Skeletal muscle satellite cell (primary cell): ENCODE measurements around the gene CNTLN.
"Not testable (repeated sequence)": the region's sequence is repeated elsewhere in the genome, so short reads cannot be mapped to it uniquely, and the experiment has no call there.

Experiments
- H3K27me3 ChIP-seq: 2 replicates; pipeline ENCODE4 v1.7.0; 2013; ENCODE audit warnings: low read length; ENCODE audit not compliant: control insufficient read depth, insufficient read depth
- H3K36me3 ChIP-seq: 2 replicates; pipeline ENCODE4 v1.7.0; 2013; ENCODE audit warnings: mild to moderate bottlenecking, control low read depth, low read length; ENCODE audit not compliant: insufficient read depth
- H3K4me1 ChIP-seq: 2 replicates; pipeline ENCODE4 v1.7.0; 2013; ENCODE audit warnings: low read length; ENCODE audit not compliant: control insufficient read depth, insufficient read depth
- H3K4me2 ChIP-seq: 2 replicates; pipeline ENCODE4 v1.7.0; 2013; ENCODE audit warnings: mild to moderate bottlenecking, low read length
- H3K4me3 ChIP-seq: 2 replicates; pipeline ENCODE4 v1.7.0; 2013; ENCODE audit warnings: low read length
- H3K9ac ChIP-seq: 2 replicates; pipeline ENCODE4 v1.7.0; 2013; ENCODE audit warnings: mild to moderate bottlenecking, low read depth, low read length, moderate library complexity
- H3K9me3 ChIP-seq: replicated peaks from 2 replicates; pipeline ENCODE4 v1.7.0; 2013; ENCODE audit warnings: mild to moderate bottlenecking, control low read depth, low read length

CNTLN gene

DNA sequence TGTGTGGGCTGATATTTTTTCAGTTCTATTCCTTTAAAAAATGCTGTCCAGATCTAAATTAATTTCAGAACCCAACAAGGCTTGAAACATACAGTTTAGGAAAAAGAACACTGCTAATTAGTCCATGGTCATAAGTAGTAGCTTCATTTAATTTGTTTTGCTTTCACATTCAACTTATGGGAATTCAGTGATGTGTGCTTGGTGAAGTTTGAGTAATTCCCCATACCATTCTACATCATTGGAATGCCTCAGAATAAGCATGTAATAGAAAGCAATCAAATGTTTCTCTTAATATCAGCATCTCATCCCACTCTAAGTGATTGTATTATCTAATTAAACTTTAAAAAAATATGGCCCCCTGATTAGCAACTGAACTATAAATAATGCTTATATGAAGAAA, 2.7 kb downstream of the CNTLN start:
- Histone ChIP-seq H3K9me3 (no peaks in the 10 kb centered on the region), H3K27me3 (no peaks in the 10 kb centered on the region), H3K9ac (no peak overlapping the region), H3K36me3 (no peaks in the 10 kb centered on the region), H3K4me3 (no peak overlapping the region), H3K4me1 (peaks cover 6% of the 10 kb centered on the region), H3K4me2 (no peak overlapping the region)

DNA sequence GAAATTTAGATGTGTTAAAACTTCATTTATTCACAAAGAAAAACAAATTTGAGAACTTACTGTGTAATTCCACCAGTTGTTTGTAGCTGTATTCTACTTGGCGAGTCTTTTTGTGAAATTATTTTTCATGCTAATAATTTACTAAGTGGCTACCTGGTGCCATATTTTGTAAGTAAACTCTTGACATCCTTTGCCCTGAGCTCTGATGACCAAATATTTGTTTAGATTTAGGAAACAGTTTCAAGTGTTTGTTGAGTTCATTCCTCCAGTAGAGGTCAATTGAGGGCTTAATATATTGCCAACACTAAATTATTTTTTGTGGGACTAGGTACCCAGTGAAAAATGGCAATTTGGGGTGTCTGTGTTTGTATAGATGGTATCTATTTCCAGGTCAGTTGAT, 3.7 kb downstream of the CNTLN start:
- Histone ChIP-seq H3K27me3 (no peaks in the 10 kb centered on the region), H3K36me3 (peaks cover 2% of the 10 kb centered on the region), H3K4me1 (peaks cover 6% of the 10 kb centered on the region), H3K9me3 (no peaks in the 10 kb centered on the region), H3K4me2 (no peak overlapping the region), H3K9ac (no peak overlapping the region), H3K4me3 (no peak overlapping the region)

DNA sequence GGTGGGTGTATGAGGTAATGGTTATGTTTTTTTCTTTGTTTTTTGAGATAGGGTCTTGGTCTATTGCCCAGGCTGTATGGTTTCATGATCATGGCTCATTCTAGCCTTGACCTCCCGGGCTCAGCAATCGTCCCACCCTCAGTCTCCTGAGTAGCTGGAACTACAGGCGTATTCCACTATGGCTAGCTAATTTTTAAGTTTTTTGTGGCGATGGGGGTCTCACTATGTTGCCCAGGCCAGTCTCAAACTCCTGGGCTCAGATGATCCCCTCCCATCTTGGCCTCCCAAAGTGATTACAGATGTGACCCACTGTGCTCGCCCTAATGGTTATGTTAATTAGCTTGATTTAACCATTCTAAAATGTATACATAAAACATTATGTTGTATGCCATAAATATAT, 5.6 kb downstream of the CNTLN start:
- no peaks in the 10 kb centered on the region for H3K27me3 ChIP-seq
- H3K4me2 ChIP-seq, result no peak overlapping the region
- no peaks in the 10 kb centered on the region for H3K4me1 ChIP-seq

DNA sequence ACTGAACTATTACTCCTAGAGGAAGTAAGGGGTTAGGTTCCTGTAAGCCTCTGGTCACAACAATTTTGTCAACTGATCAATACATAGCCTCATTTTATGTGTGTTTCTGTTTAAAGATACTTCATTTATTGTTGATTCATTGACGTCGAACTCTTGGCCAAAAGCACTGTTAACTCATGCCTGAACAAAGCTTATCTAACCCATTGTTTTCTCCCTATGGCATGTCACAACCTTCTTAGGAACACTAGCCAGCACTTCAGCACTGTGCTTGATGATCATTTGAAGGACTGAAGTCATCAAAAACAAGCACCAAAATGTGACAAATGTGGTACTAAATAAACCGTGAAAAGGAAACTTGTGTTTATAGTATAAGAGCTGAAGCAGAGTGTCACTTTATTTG, 13.5 kb downstream of the CNTLN start:
- H3K27me3 ChIP-seq, result no peaks in the 10 kb centered on the region
- H3K9ac ChIP-seq, result no peak overlapping the region
- H3K4me1 ChIP-seq, result no peaks in the 10 kb centered on the region
- H3K4me2 ChIP-seq, result no peak overlapping the region
- no peak overlapping the region for H3K4me3 ChIP-seq
- H3K36me3 ChIP-seq, result peaks cover 11% of the 10 kb centered on the region
- H3K9me3 ChIP-seq, result no peaks in the 10 kb centered on the region

More for the DNA sequence above, 5.6 kb downstream of the CNTLN start:
- Histone ChIP-seq H3K4me3 (no peak overlapping the region), H3K36me3 (peaks cover 4% of the 10 kb centered on the region), H3K9me3 (no peaks in the 10 kb centered on the region), H3K9ac (no peak overlapping the region)

DNA sequence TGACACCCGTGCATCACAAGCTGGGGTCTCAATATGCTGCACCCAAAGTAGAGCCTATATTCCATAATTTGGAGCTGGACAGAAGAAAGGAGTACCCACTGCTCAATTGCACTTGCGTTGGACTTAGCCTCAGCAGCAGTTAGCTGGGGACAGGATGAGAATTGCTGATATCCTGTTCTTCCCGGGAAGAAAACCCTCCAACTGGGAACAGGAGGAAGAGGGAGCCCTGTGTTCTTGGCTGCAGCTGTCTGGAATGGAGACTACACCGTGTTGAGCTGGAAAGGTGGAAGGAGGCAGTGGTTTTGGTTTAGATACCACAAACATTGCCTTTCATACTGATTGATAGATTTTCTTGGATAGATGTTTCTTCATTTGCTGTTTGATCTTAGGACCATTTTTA, 24.6 kb downstream of the CNTLN start:
- Histone ChIP-seq H3K4me2 (no peak overlapping the region), H3K9me3 (no peaks in the 10 kb centered on the region), H3K4me3 (no peak overlapping the region), H3K36me3 (peaks cover 17% of the 10 kb centered on the region), H3K4me1 (no peaks in the 10 kb centered on the region), H3K9ac (no peak overlapping the region), H3K27me3 (no peaks in the 10 kb centered on the region)

DNA sequence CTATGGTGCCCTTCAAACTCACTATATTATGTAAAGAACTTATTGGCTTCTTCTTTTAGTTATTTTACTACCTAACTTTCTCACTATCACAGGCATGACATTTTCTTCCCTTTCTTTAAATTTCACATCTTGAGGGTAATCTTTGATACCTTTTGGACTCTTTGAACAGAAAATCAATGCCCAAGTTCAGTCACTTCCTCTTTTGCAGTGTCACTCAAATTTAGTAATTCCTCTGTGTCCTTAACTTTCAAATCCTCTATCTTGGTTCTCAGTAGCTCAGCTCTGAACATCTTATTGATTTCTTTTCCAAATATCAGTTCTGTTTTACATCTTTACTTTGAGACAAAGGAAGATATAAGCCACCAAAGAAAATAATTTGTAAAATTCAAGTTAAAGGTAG, 25.5 kb downstream of the CNTLN start:
- no peaks in the 10 kb centered on the region for H3K9me3 ChIP-seq
- H3K4me1 ChIP-seq, result no peaks in the 10 kb centered on the region
- no peak overlapping the region for H3K4me2 ChIP-seq
- no peak overlapping the region for H3K4me3 ChIP-seq
- no peak overlapping the region for H3K9ac ChIP-seq
- peaks cover 13% of the 10 kb centered on the region for H3K36me3 ChIP-seq
- no peaks in the 10 kb centered on the region for H3K27me3 ChIP-seq

DNA sequence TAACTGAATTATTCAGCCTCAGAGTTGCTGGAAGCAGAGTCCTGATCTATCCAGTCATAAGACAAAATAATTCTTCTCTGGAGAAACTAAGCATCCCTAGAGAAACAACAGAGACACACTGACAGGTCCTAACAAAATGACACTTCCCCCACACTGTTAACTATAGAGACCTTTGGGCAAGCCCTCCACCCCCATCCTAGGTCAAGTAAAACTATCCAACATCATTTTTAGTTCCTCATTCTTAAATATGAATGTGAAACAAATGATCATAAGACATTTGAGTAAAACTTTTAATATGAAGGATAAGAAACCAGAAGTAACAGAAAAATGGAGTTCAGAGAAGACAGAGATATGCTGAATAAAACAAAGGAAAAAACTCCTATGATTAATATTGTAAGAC, 30.9 kb downstream of the CNTLN start:
- H3K27me3 ChIP-seq, result no peaks in the 10 kb centered on the region
- H3K36me3 ChIP-seq, result peaks cover 7% of the 10 kb centered on the region
- no peaks in the 10 kb centered on the region for H3K9me3 ChIP-seq
- H3K9ac ChIP-seq, result no peak overlapping the region
- H3K4me2 ChIP-seq, result no peak overlapping the region
- no peak overlapping the region for H3K4me3 ChIP-seq
- H3K4me1 ChIP-seq, result no peaks in the 10 kb centered on the region

DNA sequence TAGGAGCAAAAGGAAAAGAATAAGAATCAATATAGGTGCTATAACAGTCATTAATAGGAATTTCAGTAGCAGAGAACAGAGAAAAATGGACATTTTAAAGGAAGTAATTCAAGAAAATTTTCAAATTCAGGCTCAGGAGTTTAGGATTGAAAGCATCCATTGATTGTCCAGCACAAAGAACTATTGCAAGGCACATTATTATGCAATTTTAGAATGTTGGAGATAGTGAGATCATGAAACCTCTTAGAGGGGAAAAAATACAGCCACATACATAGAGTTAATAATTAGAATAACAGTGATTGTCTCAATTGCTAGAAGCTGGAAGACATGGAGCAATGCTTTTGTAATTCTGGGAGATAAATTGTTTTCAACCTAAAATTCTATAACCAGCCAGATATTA, 31.5 kb downstream of the CNTLN start:
- H3K27me3 ChIP-seq, result no peaks in the 10 kb centered on the region
- H3K9ac ChIP-seq, result no peak overlapping the region
- H3K4me2 ChIP-seq, result no peak overlapping the region
- H3K4me1 ChIP-seq, result no peaks in the 10 kb centered on the region
- H3K9me3 ChIP-seq, result no peaks in the 10 kb centered on the region
- H3K4me3 ChIP-seq, result no peak overlapping the region
- H3K36me3 ChIP-seq, result peaks cover 7% of the 10 kb centered on the region

DNA sequence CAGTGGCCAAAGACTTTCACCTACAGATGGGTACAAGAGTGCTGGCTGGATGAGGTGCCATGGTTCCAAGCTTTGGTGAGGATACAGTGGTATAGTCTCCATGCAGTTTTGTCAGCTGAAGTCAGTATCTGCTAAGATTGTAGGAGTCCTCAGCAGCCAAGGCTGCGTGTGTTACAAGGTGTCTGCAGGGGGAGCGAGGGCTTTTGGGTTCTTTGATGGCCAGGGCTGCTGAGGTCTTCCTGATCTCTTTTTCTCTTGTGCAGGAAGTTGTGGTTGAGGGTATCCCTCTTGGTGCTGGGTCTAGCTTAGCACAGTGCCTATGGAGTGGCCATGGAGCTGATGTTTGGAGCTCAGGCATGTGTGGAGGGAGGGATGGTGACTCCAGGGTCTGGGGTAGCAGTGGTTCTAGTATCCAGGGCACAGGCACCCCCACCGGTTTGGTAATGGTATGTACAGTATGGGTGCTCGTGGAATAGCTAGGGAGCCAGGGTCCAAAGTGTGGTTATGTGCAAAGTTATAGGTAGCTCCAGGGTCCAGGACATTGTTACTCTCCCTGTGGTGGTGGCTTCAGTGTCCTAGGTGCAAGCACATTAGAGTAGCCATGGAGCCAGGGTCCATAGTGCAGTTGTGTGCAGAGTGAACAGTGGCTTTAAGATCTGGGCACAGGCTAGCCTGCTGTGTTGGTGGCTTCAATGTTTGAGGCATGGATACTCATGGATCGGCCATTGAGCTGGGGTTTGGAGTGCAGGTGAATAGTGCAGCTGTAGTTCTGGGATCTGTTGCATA, 36.7 kb downstream of the CNTLN start:
- Histone ChIP-seq H3K4me2 (no peak overlapping the region), H3K4me3 (no peak overlapping the region)

DNA sequence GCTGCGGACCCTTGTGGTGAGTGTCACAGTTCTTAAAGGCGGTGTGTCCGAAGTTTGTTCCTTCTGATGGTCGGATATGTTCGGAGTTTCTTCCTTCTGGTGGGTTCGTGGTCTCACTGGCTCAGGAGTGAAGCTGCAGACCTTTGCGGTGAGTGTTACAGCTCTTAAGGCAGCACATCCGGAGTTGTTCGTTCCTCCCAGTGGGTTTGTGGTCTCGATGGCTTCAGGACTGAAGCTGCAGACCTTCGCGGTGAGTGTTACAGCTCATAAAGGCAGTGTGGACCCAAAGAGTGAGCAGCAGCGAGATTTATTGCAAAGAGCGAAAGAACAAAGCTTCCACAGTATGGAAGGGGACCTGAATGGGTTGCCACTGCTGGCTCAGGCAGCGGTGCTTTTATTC, 42.7 kb downstream of the CNTLN start:
- not testable (repeated sequence) for H3K4me3 ChIP-seq, H3K4me2 ChIP-seq, H3K4me1 ChIP-seq, H3K9me3 ChIP-seq, H3K36me3 ChIP-seq, H3K27me3 ChIP-seq, H3K9ac ChIP-seq

More for the DNA sequence above, 36.7 kb downstream of the CNTLN start:
- H3K36me3 ChIP-seq, result no peaks in the 10 kb centered on the region
- peaks cover 3% of the 10 kb centered on the region for H3K4me1 ChIP-seq
- no peak overlapping the region for H3K9ac ChIP-seq
- H3K9me3 ChIP-seq, result no peaks in the 10 kb centered on the region
- no peaks in the 10 kb centered on the region for H3K27me3 ChIP-seq

DNA sequence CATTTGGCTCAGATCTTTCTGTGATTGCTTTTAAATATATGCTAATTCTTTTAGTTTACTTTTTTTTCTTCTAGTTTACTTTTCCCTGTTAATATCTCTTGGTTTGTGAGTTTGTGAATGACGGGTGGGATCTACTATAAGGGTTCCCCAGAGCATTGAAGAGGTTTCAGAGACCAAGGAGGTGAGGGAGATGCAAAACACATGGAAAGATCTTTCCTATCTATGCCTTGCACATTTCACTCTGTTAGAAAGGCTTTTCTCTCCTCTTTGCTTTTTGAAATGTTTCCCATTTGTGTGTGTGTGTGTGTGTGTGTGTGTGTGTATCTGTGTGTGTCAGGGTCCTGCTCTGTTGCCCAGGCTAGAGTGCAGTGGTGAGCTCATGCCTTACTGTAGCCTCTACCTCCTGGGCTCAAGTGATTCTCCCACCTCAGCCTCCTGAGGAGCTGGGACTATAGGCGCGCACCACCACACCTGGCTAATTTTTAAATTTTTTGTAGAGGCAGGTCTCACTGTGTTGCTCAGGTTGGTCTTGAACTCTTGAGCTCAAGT, 50.7 kb downstream of the CNTLN start:
- no peak overlapping the region for H3K9ac ChIP-seq
- no peaks in the 10 kb centered on the region for H3K36me3 ChIP-seq
- no peak overlapping the region for H3K4me2 ChIP-seq
- H3K27me3 ChIP-seq, result no peaks in the 10 kb centered on the region
- no peak overlapping the region for H3K4me3 ChIP-seq
- no peaks in the 10 kb centered on the region for H3K9me3 ChIP-seq
- no peaks in the 10 kb centered on the region for H3K4me1 ChIP-seq

DNA sequence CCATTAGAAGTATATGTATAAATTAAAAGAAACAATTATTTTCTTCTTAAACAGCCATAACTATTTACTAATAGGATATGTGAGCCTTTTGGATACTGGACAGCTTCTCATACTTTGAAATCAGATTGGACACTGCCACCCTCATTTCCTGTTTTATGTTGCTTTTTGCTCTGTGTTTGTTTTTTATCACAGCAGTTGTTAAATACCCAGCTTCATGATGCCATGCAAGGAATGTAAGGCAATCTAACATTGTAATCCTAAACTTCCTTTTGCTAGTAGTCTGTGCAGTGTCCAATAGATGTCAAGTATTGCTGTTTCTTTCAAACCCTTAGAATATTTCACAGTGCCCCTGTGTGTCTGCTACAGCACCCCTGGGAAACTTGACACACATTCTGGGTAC, 56.2 kb downstream of the CNTLN start:
- Histone ChIP-seq H3K9ac (no peak overlapping the region), H3K36me3 (no peaks in the 10 kb centered on the region), H3K4me3 (no peak overlapping the region), H3K27me3 (no peaks in the 10 kb centered on the region), H3K9me3 (no peaks in the 10 kb centered on the region), H3K4me1 (peaks cover 8% of the 10 kb centered on the region), H3K4me2 (no peak overlapping the region)
